CD4-positive, alpha-beta T cell treated with Interleukin-6 at 100 ng/mL for 8 hours (primary cell): ENCODE results near the gene COLEC12.
"Not testable (repeated sequence)": the region's sequence is repeated elsewhere in the genome, so short reads cannot be mapped to it uniquely, and the experiment has no call there.

Experiments
- DNase-seq: peaks from one replicate; pipeline ENCODE4 v3.0.0-alpha.2; 2020; ENCODE audit warnings: mixed read lengths, low spot score

Gene COLEC12

DNA sequence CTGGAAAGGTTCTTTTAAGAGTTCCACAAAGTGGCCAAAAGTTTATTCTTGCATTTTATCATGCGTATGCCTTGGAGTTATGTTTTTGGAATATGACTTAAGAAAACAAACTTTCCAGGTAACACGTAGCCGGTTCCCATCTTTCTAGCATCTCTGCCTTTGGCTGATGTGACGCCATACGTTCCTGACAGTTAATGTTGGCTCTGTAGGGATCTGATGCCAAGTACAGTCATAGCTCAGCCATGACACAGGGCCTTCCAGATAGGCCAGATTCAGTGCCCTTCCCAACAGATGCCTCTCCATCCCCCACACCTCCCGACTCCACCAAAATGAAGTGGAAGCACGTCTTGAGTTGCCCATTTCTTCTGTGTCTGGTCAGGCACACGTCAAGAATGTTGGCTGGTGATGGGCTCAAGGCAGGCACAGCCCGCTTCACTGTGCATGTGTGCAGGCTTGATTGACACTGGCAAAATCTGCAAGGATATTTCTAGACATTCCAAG, 181.7 kb downstream of the COLEC12 start:
- no peak for DNase-seq

DNA sequence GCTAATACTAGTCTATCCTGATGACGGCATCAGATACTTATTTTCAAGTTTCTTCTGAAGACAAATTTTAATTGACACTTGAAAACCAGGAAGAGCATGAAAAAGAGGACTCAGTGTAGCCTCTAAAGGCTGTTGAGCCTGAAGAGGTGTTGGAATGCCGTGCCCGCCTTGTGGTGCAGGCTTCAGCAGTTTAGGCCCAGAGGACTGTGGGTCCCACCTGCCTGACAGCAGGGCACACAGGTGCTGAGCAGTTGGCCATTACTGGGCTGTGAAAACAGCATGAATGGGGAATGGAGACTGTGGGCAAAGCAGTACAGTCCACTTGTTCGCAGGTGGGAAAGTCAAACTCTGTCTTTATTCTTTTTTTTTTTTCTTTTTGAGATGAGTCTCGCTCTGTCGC, 182.9 kb downstream of the COLEC12 start:
- DNase-seq: no peak

DNA sequence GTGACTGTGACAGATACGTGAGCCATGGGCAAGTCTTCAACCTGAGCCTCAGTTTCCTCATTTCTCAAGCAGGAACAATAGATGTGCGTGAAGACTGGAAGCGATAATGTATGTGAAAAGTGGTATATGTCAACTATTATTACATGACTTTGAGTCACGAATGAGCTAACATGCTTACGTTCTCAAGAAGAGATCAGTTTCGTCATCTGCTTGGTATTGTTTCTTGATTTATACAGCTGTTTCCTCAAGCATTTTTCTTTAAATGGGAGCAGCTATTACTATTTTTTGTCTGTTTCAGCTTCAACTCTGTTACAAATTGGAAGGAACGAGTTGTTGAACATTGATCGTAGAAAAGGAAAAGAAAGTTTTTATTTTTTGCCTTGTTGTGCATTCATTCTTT, 184.1 kb downstream of the COLEC12 start:
- no peak for DNase-seq

DNA sequence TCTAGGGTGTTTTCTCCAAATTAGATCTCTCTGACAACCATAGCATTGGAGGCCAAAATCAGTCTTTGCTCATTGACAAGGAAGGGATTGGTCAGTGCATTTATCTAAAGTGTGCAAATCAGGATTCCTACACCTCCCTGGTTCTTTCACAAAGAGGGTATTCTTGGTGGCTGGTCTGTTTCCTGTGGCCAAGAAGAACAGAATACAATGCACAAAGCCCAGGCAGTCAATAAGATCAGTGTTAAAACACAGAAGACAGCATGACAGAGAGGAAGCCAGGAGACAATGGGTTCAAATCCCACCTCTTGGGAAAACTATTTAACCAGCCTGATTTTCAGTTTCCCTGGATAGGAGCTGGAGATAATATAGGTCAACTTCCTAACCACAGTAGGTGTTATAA, 186.6 kb downstream of the COLEC12 start:
- DNase-seq: no peak

DNA sequence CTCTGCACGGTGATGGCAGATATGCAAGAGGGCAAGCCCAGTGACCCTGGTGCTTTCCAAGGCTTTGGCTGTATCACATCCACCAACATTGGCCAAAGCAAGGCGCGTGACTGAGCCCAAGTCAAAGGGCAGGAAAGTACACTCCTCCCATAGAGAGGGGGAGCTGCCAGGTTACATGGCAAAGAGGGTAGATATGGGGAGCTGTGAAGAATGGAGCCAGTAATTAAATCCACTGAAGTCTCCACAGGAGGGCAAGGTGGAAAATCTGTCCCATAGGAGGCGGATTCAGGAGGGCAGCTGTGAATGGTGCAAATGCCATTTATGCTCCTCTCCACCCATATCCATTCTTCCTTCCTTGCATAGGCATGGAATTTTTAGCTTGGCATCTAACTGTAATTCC, 188.1 kb downstream of the COLEC12 start:
- DNase-seq: no peak

DNA sequence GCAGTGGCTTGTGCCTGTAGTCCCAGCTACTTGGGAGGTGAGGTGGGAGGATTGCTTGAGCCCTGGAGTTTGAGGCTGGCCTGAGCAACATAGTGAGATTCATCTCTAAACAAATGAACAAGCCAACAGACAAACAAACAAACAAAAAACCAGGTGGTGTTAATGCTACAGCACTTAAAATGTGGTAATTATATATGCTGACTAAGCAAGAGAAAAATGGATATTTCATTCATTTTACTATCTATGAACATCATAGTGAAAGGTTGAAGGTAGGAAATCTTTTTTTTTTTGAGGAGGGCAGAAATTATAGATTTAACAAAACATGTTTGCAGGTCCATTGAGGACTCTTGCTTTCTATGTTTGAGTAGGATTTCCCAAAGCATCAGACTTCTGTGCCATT, 190.5 kb downstream of the COLEC12 start:
- no peak for DNase-seq

DNA sequence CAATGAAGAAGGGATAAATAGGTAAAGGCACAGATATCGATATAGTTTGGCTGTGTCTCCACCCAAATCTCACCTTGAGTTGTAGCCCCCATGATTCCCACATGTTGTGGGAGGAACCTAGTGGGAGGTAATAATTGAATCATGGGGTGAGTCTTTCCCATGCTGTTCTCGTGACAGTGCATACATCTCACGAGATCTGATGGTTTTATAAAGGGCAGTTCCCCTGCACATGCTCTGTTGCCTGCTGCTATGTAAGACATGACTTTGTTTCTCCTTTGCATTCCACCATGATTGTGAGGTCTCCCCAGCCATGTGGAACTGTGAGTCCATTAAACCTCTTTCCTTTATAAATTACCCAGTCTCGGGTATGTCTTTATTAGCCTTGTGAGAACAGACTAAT, 192.4 kb downstream of the COLEC12 start:
- not testable (repeated sequence) for DNase-seq

DNA sequence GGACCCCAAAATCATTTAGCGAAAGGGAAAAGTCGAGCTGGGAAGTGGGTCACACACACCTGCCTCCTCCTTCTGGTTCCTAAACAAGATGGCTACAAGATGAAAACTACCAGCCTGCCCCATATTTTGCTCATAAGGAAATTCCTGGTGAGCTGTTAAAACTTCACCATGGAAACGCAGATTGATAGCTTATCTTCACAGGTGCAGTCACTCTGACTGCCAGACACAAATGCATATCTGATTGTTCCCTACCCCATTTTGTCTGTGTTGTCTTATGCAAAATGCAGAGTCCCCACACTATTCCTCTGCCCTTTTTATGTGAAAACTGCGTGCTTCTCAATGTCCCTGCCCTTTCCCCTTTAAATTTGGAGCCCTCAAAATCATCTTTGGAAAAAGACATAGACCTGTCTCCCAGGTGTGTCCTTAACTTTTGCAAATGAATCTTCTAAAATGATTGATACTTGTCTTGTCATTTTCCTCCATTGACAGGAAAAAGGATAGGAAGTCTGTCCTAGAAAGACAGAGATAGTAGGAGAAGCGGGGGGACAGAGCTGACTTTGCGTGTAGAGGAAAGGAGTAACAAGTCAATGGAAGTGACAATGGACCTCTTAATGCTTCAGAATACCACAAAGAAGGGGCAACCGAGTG, 193.8 kb downstream of the COLEC12 start:
- no peak for DNase-seq

DNA sequence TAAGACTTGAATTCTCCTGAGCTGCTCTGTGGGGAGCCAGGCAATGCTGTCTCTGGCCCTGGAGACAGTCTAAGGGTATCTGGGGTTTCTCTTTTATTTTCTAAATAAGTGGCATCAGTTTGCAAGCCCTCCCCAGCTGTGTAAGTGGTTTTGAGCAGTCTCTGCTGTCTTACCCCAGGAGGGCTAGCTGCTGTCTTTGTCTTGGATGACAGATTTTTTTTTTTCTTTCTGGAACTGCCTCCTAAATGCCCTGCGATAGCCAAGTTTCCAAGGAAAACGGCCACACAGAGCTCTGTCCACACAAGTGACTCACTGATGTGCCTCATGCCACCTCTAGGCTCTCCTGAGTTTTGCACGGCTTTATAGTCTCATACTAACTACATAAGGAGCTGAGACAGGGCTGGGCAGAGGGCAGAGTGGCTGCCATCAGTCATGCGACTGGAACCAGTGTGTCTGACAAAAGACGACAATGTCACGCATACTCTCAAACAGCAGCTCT, 195.4 kb downstream of the COLEC12 start:
- no peak for DNase-seq

DNA sequence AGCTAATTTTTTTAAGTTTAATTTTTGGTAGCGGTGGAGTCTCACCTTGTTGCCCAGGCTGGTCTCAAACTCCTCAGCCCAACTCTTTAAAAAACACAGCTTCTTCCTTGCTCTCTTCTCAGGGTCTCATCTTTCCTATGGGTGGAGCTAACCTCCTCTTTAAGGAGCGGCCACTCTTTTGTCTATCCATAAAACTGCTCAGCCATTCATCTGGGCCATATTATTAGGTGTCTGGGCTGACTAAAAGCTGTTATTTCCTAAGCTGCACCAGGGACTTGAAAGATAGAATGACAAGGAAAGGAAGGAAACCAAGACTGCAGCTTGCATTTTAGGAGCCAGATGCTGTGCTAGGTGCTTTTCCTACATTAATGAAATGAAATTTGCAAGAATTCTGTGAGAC, 196.9 kb downstream of the COLEC12 start:
- no peak for DNase-seq

DNA sequence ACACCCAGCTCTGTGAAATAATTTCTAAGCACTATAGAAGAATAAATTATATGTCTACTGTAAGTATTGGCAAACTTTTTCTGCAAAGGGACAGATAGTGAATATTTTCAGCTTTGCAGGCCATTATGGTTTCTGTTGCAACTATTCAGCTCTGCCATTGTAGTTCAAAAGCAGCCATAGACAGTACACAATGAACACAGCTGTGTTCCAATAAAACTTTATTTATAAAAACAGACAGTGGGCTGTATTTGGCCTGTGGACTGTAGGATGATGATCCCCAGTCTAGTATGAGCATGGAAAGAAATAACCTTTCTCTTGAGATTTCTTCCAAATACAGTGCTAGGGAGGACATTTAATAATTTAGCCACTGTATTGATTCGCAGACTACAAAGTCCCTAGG, 197.5 kb downstream of the COLEC12 start:
- no peak for DNase-seq

DNA sequence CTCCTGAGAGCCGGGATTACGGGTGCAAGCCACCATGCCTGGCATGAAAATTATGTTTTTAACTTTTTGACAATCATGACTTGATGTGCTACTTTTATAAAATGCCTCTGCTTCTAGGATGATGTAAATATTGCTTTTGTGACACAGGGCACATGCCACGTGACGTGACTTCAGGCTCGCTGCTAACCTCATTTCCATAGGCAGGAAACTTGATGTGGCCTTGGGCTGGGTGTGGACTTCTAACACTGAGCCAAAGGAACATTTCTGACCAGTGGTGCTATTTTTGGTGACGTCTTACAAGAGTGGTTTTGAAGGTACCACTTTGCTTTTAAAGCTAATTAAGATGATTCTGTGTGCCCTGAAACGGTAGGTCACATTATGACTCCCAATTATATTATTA, 198.4 kb downstream of the COLEC12 start:
- no peak for DNase-seq

DNA sequence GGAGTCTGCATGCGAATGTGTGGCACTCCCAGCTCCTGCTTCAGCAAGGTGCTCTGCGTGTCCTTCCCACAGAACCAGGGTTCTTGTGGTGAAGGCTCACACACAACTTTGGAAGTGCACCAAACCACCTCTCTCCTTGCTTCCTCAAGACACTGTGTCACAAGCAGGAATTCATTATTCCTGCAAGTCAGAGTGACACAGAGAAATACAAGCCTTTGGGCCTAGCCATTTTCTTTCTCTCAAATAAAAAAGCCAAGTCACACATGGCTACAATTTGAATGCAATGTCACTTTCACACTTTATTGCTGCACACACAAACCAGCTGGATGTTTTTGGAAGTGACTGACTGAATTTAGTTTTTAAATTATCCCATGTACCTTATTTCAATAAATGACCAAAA, 202.6 kb downstream of the COLEC12 start:
- DNase-seq: no peak

DNA sequence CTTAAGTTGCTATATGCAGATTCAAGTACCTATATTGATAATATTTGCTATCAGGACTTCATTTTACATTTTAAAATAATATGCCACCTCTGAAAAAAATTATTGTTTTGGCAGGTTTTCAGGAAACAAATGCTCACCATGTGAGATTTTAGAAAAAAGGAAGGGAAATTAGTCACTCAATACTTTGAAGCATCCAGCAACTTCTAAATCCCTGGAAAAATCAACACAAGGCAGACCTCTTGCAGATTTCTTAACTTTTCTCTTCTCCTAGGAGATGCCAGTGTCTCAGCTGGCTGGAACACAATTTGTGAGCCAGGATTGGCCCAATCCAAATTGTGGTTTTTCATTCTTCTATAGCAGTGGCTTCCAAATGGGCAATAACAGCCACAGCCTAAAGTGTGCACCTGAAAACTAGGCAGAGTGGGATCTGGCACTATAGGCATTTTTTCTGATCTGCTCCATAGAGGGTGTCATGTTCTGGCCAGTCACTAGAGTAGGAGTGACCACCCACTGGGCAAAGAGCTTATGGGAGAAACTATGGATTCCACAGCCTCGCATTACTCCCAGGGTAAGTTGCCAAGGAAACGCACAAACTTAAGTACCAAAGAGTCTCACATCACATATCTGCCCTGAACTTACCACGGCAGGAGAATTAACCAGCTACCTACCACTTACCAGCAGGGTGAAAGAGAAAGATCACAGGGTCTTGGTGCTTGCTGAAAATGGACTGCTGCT, 204.6 kb downstream of the COLEC12 start:
- no peak for DNase-seq

DNA sequence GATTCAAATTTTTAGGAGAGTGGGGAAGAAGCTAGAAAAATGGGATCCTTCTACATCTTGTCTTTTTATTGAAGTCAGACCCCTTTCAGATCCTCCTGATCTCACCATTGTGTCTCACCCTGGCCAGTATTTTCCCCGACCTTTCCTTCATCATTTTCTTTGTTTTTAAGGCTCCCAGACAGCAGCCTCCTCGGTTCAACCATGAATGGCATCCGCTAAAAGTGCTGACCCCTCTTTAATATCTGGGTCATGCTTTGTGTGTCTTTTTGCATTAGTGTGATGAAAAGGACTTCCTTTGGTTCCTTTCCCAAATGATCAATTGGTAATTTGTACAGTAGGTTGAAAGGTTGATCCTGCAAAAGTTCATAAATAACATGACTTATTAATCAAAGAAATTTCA, 205.9 kb downstream of the COLEC12 start:
- no peak for DNase-seq

DNA sequence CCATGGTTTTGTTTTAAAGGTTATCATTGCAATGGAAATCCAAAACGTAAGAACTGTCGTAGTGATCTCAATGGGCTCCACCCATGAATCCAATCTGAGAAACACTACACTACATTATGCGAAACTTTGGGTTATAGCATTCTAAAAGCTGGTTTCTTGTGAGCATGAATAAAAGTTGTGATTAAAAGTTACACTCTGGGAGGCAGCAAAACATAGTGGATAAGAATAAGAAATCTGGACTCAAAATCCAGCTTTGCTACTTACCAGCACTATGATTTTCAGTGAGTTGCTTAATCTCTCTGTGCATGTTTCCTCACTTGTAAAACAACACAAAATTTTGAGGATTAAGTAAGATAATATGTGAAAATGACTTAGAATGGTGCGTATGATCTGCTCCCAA, 207.0 kb downstream of the COLEC12 start:
- no peak for DNase-seq

DNA sequence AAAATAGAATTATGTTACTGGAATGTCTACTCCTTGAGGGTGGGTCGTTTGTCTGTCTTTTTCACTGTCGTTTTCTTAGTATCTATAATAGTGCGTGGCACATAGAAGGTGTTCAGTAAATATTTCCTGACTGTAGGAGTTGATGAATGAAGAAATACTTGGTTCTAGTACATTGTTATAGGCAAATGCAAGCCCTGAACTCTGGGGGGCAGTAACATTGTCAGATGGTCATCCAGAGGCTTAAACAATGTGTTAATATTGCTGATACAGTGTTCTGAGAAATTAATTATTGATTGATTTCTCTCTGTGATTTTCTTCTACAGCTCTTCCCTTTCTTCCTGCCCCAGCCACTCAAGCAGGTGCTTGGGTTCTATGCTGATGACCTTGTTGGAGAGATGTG, 208.2 kb downstream of the COLEC12 start:
- DNase-seq: no peak

DNA sequence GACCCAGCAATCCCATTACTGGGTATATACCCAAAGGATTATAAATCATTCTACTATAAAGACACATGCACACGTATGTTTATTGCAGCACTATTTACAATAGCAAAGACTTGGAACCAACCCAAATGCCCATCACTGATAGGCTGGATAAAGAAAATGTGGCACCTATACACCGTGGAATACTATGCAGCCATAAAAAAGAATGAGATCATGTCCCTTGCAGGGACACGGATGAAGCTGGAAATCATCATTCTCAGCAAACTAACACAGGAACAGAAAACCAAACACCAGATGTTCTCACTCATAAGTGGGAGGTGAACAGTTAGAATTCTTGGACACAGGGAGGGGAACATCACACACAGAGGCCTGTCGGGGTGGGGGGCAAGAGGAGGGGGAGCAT, 210.5 kb downstream of the COLEC12 start:
- not testable (repeated sequence) for DNase-seq

DNA sequence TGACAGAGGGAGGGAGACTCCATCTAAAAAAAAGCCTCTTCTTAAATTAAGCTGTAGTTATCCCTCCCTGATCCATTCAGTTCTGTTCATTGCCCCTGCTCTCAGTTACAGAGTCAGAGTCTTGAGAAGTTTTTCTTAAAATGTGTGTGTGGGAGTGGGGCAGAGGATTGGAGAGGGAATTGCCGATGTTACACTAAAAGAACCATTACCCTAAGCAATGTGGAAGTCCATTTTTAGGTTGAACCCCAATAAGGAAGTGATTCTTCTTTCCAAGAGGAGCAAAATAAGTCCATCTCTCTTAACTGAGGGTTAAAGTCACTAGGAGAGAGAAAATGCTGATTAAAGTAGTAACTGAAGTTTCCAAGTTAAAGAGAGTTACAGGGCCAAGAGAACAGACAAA, 211.5 kb downstream of the COLEC12 start:
- no peak for DNase-seq

DNA sequence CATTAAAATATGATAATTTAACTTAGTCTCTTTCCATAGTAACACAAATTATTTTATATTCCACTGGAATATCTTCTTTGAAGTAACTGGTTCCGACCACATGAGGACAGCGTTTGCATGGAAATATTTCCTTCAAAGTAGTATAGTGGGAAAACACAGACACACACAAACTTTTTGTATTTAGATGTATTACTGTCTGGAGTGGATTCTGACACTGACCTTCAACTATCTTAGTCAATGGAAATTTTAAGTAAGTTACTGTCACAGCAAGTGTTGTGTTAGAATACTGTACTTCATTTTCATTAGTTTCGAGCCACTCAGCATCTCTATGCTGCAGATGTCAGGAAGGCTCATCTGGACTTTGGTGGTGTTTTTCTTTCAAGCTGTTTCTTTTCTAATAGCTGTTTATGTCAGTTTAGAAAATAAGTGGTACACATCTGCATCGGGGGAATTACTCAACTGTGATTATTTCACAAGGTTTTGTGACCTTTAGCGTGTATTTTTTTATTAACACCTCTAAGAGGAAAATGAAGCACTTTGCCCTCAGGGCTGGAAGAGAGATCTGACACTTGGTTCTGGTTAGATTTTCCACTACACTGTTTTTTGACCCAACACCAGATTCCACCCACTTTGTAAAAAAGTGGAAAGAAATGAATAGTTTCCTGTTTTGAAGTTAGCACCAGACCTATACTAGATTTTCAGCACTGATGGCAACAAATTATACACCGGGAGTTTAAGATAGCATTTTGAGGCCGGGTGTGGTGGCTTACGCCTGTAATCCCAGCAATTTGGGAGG, 213.8 kb downstream of the COLEC12 start:
- DNase-seq: no peak

DNA sequence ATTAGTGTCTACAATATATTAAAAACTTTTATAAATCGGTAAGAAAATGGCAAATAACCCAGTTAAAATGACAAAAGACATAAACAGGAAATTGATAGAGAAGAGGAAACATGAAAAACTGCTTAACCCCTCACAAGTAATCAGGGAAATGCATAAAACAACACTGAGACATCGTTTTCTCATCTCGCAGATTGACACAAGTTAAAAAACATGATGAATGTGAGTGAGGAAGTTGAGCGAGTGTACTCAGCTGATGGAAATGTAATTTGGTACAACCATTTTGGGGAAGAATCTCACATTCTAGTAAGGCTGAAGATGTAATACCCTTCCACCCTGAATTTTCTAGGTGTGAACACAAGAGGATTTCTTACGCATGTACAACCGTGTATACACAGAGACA, 214.7 kb downstream of the COLEC12 start:
- DNase-seq: no peak

DNA sequence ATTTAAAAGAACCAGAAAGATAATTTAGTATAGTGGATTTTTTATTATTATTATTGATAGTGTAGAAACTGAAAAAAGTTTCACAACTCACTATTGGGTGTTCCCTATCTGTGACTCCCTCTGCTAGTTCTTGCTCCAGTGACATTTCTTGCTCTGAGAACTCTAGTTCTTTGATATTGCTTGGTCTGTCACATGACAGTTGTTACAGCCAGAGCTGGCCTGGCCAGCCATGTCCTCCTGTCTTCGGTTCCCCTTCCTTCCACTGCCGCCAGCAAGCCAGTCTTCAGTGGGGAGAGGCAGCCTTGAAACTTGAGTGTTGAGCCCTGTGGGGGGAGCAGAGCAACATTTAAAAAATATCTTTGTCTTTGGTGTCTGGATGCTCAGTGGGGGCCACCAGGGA, 225.0 kb downstream of the COLEC12 start:
- no peak for DNase-seq

DNA sequence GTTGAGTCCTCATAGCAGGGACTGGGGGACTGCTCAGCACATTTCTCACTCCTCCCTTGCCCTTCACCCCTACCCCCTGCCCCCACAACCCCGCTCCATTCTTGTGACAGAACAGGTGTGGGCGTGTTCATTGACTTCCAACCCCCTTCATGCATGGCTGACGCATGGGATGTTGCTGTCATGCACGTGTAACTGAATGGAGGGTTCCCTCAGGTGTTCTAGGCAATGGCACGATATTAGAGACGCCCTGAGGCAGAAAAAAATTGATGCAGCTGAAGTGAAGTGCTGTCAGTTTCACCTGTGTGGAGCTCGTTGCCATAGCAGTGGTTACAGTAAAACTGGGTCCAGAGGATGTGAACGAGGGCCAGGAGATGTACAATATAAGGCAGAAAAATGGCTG, 226.2 kb downstream of the COLEC12 start:
- DNase-seq: no peak
